KBM-7 (cell line): ENCODE results near the gene ZNF682.
"Not testable (repeated sequence)": the region's sequence is repeated elsewhere in the genome, so short reads cannot be mapped to it uniquely, and the experiment has no call there.

Experiments
- DNase-seq: peaks from one replicate; pipeline ENCODE4 v3.0.0-alpha.2; 2015
- in situ Hi-C: fragments of 300-500 bp; cut with MboI; formaldehyde crosslinking; loops from 2 replicates; pipeline ENCODE4 v1.14.3; 2020; ENCODE audit warnings: low sequenced_read_pairs, low pct_unique_long_range_greater_than_20kb, mixed read lengths

The ZNF682 gene

GRCh38 chr19:20035935-20036334 is 3.4 kb downstream of the ZNF682 start:
- in situ Hi-C loops, result no loop called here
- no peak for DNase-seq

GRCh38 chr19:20028611-20029010 is 10.7 kb downstream of the ZNF682 start:
- in situ Hi-C loops, result no loop called here
- no peak for DNase-seq

GRCh38 chr19:20005741-20006140 is 33.6 kb downstream of the ZNF682 start:
- no peak for DNase-seq
- in situ Hi-C loops, result no loop called here

GRCh38 chr19:19997656-19998268 is 41.5 kb downstream of the ZNF682 start:
- in situ Hi-C loops, result no loop called here
- peak; percentile 32 for DNase-seq

GRCh38 chr19:19966862-19967261 is 72.4 kb downstream of the ZNF682 start:
- no peak for DNase-seq
- in situ Hi-C loops, result no loop called here

- DNase-seq, in situ Hi-C loops: not testable (repeated sequence)
Observed at GRCh38 chr19:19966126-19966525, 73.2 kb downstream of the ZNF682 start.

GRCh38 chr19:19964416-19964815 is 74.9 kb downstream of the ZNF682 start:
- DNase-seq, result no peak
- in situ Hi-C loops, result no loop called here

GRCh38 chr19:19959151-19959799 is 80.0 kb downstream of the ZNF682 start:
- in situ Hi-C loops, result not testable (repeated sequence)

GRCh38 chr19:19957766-19958165 is 81.5 kb downstream of the ZNF682 start:
- in situ Hi-C loops, result not testable (repeated sequence)

More at GRCh38 chr19:19959151-19959799, 80.0 kb downstream of the ZNF682 start:
- DNase-seq, result peak; percentile 50

GRCh38 chr19:19956434-19957075 is 82.8 kb downstream of the ZNF682 start:
- in situ Hi-C loops, result no loop called here
- no peak for DNase-seq

More at GRCh38 chr19:19957766-19958165, 81.5 kb downstream of the ZNF682 start:
- not testable (repeated sequence) for DNase-seq

GRCh38 chr19:19955208-19955607 is 84.1 kb downstream of the ZNF682 start:
- in situ Hi-C loops, result no loop called here
- no peak for DNase-seq
